H9 (cell line): ENCODE data around the gene SUPT20H. TPM values are rescaled to one million over a fixed set of nuclear protein-coding genes. Genes with fewer than 3 reads are reported as not detected.
A peak's percentile ranks its signal among the peaks of the same experiment; 100 is the strongest.

ENCODE experiments used
- DNase-seq: peaks from one replicate; pipeline ENCODE4 v3.0.0-alpha.2; 2017
- H2AFZ ChIP-seq: one replicate; pipeline ENCODE4 v1.6.1; 2013; ENCODE audit warnings: mild to moderate bottlenecking, low read length, control low read depth, moderate library complexity
- H2AK5ac ChIP-seq: 2 replicates; pipeline ENCODE4 v1.6.1; 2013; ENCODE audit warnings: low read length, control low read depth, mixed read lengths; ENCODE audit not compliant: insufficient read length
- H2BK120ac ChIP-seq: one replicate; pipeline ENCODE4 v1.6.1; 2013; ENCODE audit warnings: low read depth, mild to moderate bottlenecking, low read length, control low read depth, inconsistent platforms; ENCODE audit not compliant: poor library complexity, severe bottlenecking
- H2BK12ac ChIP-seq: 2 replicates; pipeline ENCODE4 v1.6.1; 2013; ENCODE audit warnings: low read length, control low read depth, mixed read lengths, low read depth; ENCODE audit not compliant: insufficient read length
- H2BK15ac ChIP-seq: 2 replicates; pipeline ENCODE4 v1.6.1; 2013; ENCODE audit warnings: low read depth, low read length, control low read depth
- H2BK20ac ChIP-seq: one replicate; pipeline ENCODE4 v1.6.1; 2013; ENCODE audit warnings: low read depth, mild to moderate bottlenecking, low read length, control low read depth, inconsistent platforms; ENCODE audit not compliant: poor library complexity, severe bottlenecking
- H2BK5ac ChIP-seq: 2 replicates; pipeline ENCODE4 v1.6.1; 2013; ENCODE audit warnings: low read length, control low read depth, mixed read lengths; ENCODE audit not compliant: insufficient read length
- H3K14ac ChIP-seq: 2 replicates; pipeline ENCODE4 v1.6.1; 2013; ENCODE audit warnings: low read length, control low read depth; ENCODE audit not compliant: insufficient read depth
- H3K18ac ChIP-seq: 2 replicates; pipeline ENCODE4 v1.6.1; 2013; ENCODE audit warnings: low read depth, mild to moderate bottlenecking, mixed read lengths, low read length, control low read depth; ENCODE audit not compliant: insufficient read length
- H3K23ac ChIP-seq: 2 replicates; pipeline ENCODE4 v1.6.1; 2013; ENCODE audit warnings: low read length, control low read depth, mixed read lengths, low read depth; ENCODE audit not compliant: insufficient read length
- H3K23me2 ChIP-seq: 2 replicates; pipeline ENCODE4 v1.6.1; 2013; ENCODE audit warnings: low read depth, mild to moderate bottlenecking, mixed read lengths, low read length, control low read depth; ENCODE audit not compliant: insufficient read length, poor library complexity, severe bottlenecking
- H3K27ac ChIP-seq: 2 replicates; pipeline ENCODE4 v1.5.1; 2013; ENCODE audit warnings: low read length, control low read depth, mixed read lengths, low read depth; ENCODE audit not compliant: insufficient read length
- H3K27me3 ChIP-seq: 2 replicates; pipeline ENCODE4 v1.6.1; 2013; ENCODE audit warnings: low read length, control low read depth, inconsistent platforms; ENCODE audit not compliant: insufficient read depth
- H3K4ac ChIP-seq: 2 replicates; pipeline ENCODE4 v1.6.1; 2013; ENCODE audit warnings: low read depth, mild to moderate bottlenecking, control low read depth, inconsistent platforms, low read length, moderate library complexity
- H3K4me1 ChIP-seq: 2 replicates; pipeline ENCODE4 v1.6.1; 2013; ENCODE audit warnings: low read length, control low read depth, inconsistent platforms; ENCODE audit not compliant: insufficient read depth
- H3K4me2 ChIP-seq: 2 replicates; pipeline ENCODE4 v1.6.1; 2013; ENCODE audit warnings: low read length, control low read depth, mixed read lengths; ENCODE audit not compliant: insufficient read length, insufficient read depth
- H3K56ac ChIP-seq: 2 replicates; pipeline ENCODE4 v1.6.1; 2013; ENCODE audit warnings: low read depth, mild to moderate bottlenecking, mixed read lengths, low read length, control low read depth; ENCODE audit not compliant: insufficient read length
- H3K79me1 ChIP-seq: 2 replicates; pipeline ENCODE4 v1.6.1; 2013; ENCODE audit warnings: low read depth, mild to moderate bottlenecking, moderate library complexity, low read length, control low read depth, inconsistent platforms; ENCODE audit not compliant: insufficient read depth, poor library complexity, severe bottlenecking
- H3K79me2 ChIP-seq: 2 replicates; pipeline ENCODE4 v1.6.1; 2013; ENCODE audit warnings: low read length, control low read depth, inconsistent platforms; ENCODE audit not compliant: insufficient read depth
- H3K9ac ChIP-seq: 2 replicates; pipeline ENCODE4 v1.6.1; 2013; ENCODE audit warnings: low read length, control low read depth, mixed read lengths; ENCODE audit not compliant: insufficient read length; ENCODE audit errors: extremely low read depth
- H3K9me3 ChIP-seq: one replicate; pipeline ENCODE4 v1.6.1; 2013; ENCODE audit warnings: low read depth, low read length, inconsistent platforms; ENCODE audit not compliant: control insufficient read depth
- H3T11ph ChIP-seq: one replicate; pipeline ENCODE4 v1.6.1; 2013; ENCODE audit warnings: mild to moderate bottlenecking, low read length, control low read depth, inconsistent platforms
- H4K20me1 ChIP-seq: one replicate; pipeline ENCODE4 v1.6.1; 2013; ENCODE audit not compliant: control insufficient read depth, insufficient read length, insufficient read depth
- H4K5ac ChIP-seq: 2 replicates; pipeline ENCODE4 v1.6.1; 2013; ENCODE audit warnings: low read depth, mild to moderate bottlenecking, mixed read lengths, low read length, control low read depth; ENCODE audit not compliant: insufficient read length
- H4K8ac ChIP-seq: replicated peaks from 2 replicates; pipeline ENCODE4 v1.6.1; 2013; ENCODE audit warnings: low read length, control low read depth, mixed read lengths, low read depth; ENCODE audit not compliant: insufficient read length
- H4K91ac ChIP-seq: 2 replicates; pipeline ENCODE4 v1.6.1; 2013; ENCODE audit warnings: low read depth, mild to moderate bottlenecking, moderate library complexity, mixed read lengths, low read length, control low read depth; ENCODE audit not compliant: insufficient read length
- H3K27ac Mint-ChIP-seq, 3 experiments: 2 replicates in 2 of 3; 3 replicates in 1 of 3; pipeline ENCODE4 v1.8.0; 2020 to 2021; ENCODE audit warnings: mixed read lengths in 3 of 3, mild to moderate bottlenecking in 1 of 3, moderate library complexity in 1 of 3
- H3K27me3 Mint-ChIP-seq: 2 replicates; pipeline ENCODE4 v1.8.0; 2021; ENCODE audit warnings: low read depth, mild to moderate bottlenecking, moderate library complexity, mixed read lengths
- H3K36me3 Mint-ChIP-seq, 3 experiments: 2 replicates in 2 of 3; 3 replicates in 1 of 3; pipeline ENCODE4 v1.8.0; 2020 to 2021; ENCODE audit warnings: low read depth in 3 of 3, mixed read lengths in 3 of 3; ENCODE audit not compliant: insufficient read depth in 1 of 3
- H3K4me1 Mint-ChIP-seq, 2 experiments: 2 replicates each; pipeline ENCODE4 v1.8.0; 2020; ENCODE audit warnings: mixed read lengths in 2 of 2
- H3K4me3 Mint-ChIP-seq, 2 experiments: 2 replicates in 1 of 2; 3 replicates in 1 of 2; pipeline ENCODE4 v1.8.0; 2020 to 2021; ENCODE audit warnings: mild to moderate bottlenecking in 2 of 2, mixed read lengths in 2 of 2, moderate library complexity in 1 of 2
- H3K9me3 Mint-ChIP-seq, 2 experiments: 2 replicates in 1 of 2; 3 replicates in 1 of 2; pipeline ENCODE4 v1.8.0; 2020; ENCODE audit warnings: mild to moderate bottlenecking in 2 of 2, mixed read lengths in 2 of 2, moderate library complexity in 1 of 2
- WGBS: extraction: QIAGEN DNeasy Blood & Tissue Kit; methylation state at CpG from one replicate; pipeline ENCODE4 v1.1.7; 2013; ENCODE audit warnings: missing lambda C conversion rate, low lambda C conversion rate, mixed read lengths; ENCODE audit not compliant: insufficient read length; ENCODE audit errors: extremely low coverage; 5-methylcytosine and 5-hydroxymethylcytosine counted together
- total RNA-seq: library from RNA; stranded (reverse); gene quantifications from 2 replicates; pipeline ENCODE4 v1.2.1, GENCODE V29; 2021
- TF ChIP-seq, protein P1 (sequence below): fragments of 200-600 bp; sonication (generic); conservative IDR thresholded peaks from 3 replicates; pipeline ENCODE4 v1.8.0; 2021; ENCODE audit warnings: antibody characterized with exemption, mild to moderate bottlenecking

The SUPT20H gene
- total RNA-seq, 1 experiment from 2014 or later: 59.5 TPM

DNA sequence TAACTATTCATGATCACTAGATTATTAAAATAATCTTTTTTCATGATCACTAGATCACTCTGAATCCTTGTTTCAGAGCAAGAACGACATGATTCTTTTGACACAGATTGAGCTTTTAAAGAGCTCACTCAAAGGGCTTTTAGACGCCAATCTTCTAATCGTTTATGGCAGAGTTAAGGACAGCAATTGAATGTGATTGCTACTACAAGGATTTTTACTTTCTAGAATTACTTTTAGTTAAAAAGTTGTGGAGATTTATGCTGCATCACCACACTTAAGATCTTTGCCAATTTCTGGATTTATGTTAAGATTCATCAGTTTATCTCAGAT lies 57.6 kb downstream of the SUPT20H start:
- Mint-ChIP-seq H3K9me3 (no peaks in the 10 kb centered on the region; a peak in 1 of 5 replicates), H3K4me1 (peaks cover 10 to 19% of the 10 kb centered on the region in 2 experiments), H3K4me3 (peak overlapping the region; percentile 100), H3K27ac (peak overlapping the region in 1 of 3 experiments; percentile 100; a peak in 1 of 7 replicates), H3K36me3 (peaks cover 19 to 45% (median 39%) of the 10 kb centered on the region in 3 experiments), H3K27me3 (no peaks in the 10 kb centered on the region; the same call in 1 of the 2 replicates)
- Histone ChIP-seq H3K56ac (no peak overlapping the region), H3K23ac (no peak overlapping the region), H3K79me2 (peaks cover 7% of the 10 kb centered on the region; the same call in 1 of the 2 replicates), H3K23me2 (peaks cover 3% of the 10 kb centered on the region), H3K27ac (no peak overlapping the region), H3K9ac (no peak overlapping the region), H3T11ph (no peak overlapping the region), H2BK12ac (no peak overlapping the region), H3K14ac (no peak overlapping the region), H2BK5ac (no peak overlapping the region), H4K91ac (no peak overlapping the region), H2BK20ac (no peak overlapping the region), H3K9me3 (no peaks in the 10 kb centered on the region), H3K27me3 (no peaks in the 10 kb centered on the region), H3K18ac (no peak overlapping the region), H2AK5ac (no peak overlapping the region), H2BK15ac (no peak overlapping the region), H2BK120ac (no peak overlapping the region), H4K8ac (no peak overlapping the region), H3K4me1 (no peaks in the 10 kb centered on the region), H3K4ac (no peak overlapping the region), H4K5ac (no peak overlapping the region), H2AFZ (no peak overlapping the region), H4K20me1 (no peaks in the 10 kb centered on the region), H3K79me1 (no peaks in the 10 kb centered on the region), H3K4me2 (peak overlapping the region; percentile 86)
- DNase-seq: no peak
- WGBS: no CpG with 5 or more reads among the region's 3 CpGs
- TF ChIP-seq, protein P1, sequence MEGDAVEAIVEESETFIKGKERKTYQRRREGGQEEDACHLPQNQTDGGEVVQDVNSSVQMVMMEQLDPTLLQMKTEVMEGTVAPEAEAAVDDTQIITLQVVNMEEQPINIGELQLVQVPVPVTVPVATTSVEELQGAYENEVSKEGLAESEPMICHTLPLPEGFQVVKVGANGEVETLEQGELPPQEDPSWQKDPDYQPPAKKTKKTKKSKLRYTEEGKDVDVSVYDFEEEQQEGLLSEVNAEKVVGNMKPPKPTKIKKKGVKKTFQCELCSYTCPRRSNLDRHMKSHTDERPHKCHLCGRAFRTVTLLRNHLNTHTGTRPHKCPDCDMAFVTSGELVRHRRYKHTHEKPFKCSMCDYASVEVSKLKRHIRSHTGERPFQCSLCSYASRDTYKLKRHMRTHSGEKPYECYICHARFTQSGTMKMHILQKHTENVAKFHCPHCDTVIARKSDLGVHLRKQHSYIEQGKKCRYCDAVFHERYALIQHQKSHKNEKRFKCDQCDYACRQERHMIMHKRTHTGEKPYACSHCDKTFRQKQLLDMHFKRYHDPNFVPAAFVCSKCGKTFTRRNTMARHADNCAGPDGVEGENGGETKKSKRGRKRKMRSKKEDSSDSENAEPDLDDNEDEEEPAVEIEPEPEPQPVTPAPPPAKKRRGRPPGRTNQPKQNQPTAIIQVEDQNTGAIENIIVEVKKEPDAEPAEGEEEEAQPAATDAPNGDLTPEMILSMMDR: no peak
